Ectodermal cell (in vitro differentiated cells): Measurements from ENCODE around the gene BATF3.

Experiments
- H3K27ac ChIP-seq: 2 replicates; pipeline ENCODE4 v1.7.0; 2013; ENCODE audit warnings: mild to moderate bottlenecking, low read depth, low read length; ENCODE audit not compliant: insufficient read depth, poor library complexity, severe bottlenecking
- H3K27me3 ChIP-seq: 2 replicates; pipeline ENCODE4 v1.7.0; 2013; ENCODE audit warnings: mild to moderate bottlenecking, low read length; ENCODE audit not compliant: insufficient read depth, control insufficient read depth, poor library complexity, severe bottlenecking
- H3K36me3 ChIP-seq: one replicate; pipeline ENCODE4 v1.7.0; 2013; ENCODE audit warnings: low read length; ENCODE audit not compliant: control insufficient read depth, insufficient read depth
- H3K4me1 ChIP-seq: one replicate; pipeline ENCODE4 v1.7.0; 2013; ENCODE audit warnings: low read length; ENCODE audit not compliant: control insufficient read depth, insufficient read depth
- H3K4me3 ChIP-seq: 2 replicates; pipeline ENCODE4 v1.7.0; 2013; ENCODE audit warnings: low read depth, low read length, control low read depth; ENCODE audit not compliant: insufficient read depth
- H3K9me3 ChIP-seq: 2 replicates; pipeline ENCODE4 v1.7.0; 2013; ENCODE audit warnings: mild to moderate bottlenecking, low read length, moderate library complexity; ENCODE audit not compliant: control insufficient read depth
- WGBS, 2 experiments: methylation state at CpG; one replicate each; pipeline ENCODE4 v1.1.7; 2013; ENCODE audit warnings: missing lambda C conversion rate in 2 of 2; 5-methylcytosine and 5-hydroxymethylcytosine counted together

Gene BATF3

DNA sequence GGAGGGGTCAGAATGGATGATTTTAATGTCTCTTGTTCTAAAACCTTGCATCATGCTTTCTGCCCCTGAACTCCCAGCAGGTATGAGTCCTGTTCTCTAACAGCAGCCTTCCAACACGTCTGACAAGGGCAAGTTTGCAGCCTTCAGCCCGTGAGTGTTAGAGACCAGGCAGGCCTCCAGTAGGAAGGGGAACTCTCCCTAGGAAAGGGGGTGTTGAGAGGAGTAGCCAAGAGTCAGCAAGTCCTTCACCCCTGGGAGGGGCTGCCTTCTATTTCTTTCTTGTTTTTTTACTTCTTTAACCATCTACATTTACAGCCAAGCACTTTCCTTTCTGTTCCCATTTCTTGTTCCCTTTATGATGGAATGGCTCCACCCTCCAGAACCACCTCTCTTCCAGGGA is 14.2 kb downstream of the BATF3 start:
- no peaks in the 10 kb centered on the region for H3K27me3 ChIP-seq
- H3K4me3 ChIP-seq = no peak overlapping the region
- no peaks in the 10 kb centered on the region for H3K36me3 ChIP-seq
- 77 to 81% methylated on average over 2 of the region's 2 CpGs for whole genome bisulfite sequencing, 2 experiments
- no peak overlapping the region for H3K27ac ChIP-seq
- no peaks in the 10 kb centered on the region for H3K9me3 ChIP-seq
- H3K4me1 ChIP-seq = peaks cover 5% of the 10 kb centered on the region

DNA sequence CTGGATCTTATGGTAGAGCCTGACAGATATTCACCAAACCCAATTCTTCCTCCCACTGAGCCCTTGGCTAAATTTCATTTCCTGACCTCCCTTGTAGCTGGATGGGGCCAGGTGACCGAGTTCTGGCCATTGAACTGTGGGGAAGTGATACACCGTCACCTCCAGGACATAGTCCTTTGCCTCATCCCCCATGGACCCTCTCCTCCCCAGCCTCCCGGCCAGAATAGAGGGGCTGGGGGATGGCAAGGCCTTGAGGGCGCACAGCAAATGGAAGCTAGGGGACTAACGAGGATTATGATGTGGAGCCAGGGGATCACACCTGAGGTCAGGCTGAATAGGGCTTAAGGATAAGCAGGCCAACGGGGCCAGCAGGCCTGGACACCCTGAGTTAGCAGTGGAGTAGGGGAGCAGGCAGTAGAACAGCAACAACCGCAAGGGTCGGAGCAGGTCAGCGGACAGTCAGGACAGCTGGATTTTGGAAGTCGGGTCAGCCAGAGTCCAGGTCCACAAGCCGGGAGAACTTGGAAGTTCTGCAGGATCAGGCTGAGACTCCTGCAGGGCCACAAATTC is 15.0 kb downstream of the BATF3 start:
- Histone ChIP-seq H3K36me3 (no peaks in the 10 kb centered on the region), H3K4me1 (no peaks in the 10 kb centered on the region)

DNA sequence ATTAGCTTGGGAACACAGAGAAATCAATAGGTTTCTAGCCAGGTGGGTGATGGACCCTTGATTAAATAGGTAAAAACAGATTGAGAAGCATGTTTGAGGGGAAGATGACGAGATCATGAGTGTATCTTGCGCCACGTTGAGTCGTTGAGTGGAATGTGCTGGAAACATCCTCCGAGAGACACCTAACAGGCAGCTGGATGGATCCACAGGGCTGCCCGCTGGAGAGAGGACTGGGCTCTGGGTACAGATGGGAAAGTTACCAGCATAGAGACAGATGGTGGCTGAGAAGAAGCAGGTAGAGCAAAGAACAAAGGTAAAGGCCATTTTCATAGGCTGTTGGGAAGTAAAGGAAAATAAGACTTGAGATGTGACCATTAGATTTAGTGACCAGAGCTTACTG is 15.6 kb downstream of the BATF3 start:
- Histone ChIP-seq H3K27me3 (no peaks in the 10 kb centered on the region), H3K27ac (no peak overlapping the region), H3K36me3 (no peaks in the 10 kb centered on the region), H3K4me1 (no peaks in the 10 kb centered on the region), H3K4me3 (no peak overlapping the region), H3K9me3 (no peaks in the 10 kb centered on the region)
- WGBS, 2 experiments = 94 to 95% methylated on average over 6 of the region's 6 CpGs

More for the DNA sequence above, 15.0 kb downstream of the BATF3 start:
- H3K27me3 ChIP-seq = no peaks in the 10 kb centered on the region
- H3K9me3 ChIP-seq = no peaks in the 10 kb centered on the region
- 95 to 97% methylated on average over 11 of the region's 11 CpGs for WGBS, 2 experiments
- H3K4me3 ChIP-seq = no peak overlapping the region
- no peak overlapping the region for H3K27ac ChIP-seq

DNA sequence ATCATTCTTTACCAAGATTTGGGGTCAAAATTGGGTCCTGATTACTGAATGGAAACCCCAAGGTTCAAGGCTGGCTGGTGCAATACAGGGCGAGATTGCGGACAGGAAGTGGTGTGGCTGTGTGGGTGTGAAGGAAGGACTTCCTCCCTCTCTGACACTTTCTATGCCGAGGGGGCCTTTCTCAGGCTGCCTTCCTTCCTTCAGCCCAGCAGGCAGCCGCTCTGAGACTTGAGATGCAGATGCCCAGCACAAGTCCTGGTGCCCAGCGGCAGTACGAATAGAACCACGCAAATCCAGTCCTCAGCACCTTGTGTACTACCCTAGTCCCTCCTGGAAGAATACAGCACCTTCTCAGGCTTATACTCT is 16.3 kb downstream of the BATF3 start:
- H3K9me3 ChIP-seq = no peaks in the 10 kb centered on the region
- H3K27ac ChIP-seq = no peak overlapping the region
- H3K4me1 ChIP-seq = peaks cover 4% of the 10 kb centered on the region
- H3K27me3 ChIP-seq = no peaks in the 10 kb centered on the region
- H3K4me3 ChIP-seq = no peak overlapping the region
- no peaks in the 10 kb centered on the region for H3K36me3 ChIP-seq
- 66 to 76% methylated on average over 7 of the region's 7 CpGs for whole genome bisulfite sequencing, 2 experiments

DNA sequence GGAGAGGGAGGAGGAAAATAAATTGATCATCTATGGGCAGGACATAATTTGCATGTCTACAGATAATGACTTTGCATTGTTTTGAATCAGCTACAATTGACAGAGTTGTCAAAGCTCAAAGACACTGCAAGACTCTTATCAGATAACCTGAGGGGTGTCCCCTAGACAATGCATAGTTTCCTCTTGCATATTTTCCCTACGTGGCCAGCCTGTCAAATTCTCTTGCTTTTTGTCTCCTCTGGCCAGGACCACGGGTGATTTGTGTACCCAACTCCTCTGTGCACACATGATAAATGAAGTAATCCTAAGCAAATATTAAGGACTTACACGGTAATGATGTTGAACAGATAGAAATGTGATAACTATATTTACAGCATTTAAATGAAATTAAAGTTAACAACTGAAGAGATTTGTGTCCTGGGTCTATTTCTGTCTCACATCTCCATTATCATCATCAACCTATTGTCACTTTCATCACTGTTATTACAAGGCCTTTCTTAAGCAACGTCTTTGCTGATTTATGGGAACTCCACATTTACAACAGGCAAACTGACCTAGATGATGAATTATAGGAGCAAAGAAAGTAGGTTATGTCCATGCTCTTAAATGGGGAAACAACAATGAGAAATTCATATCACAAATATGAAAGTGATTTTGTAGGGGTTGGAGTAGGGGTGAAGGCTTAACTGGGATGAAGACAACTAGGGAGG is 18.8 kb downstream of the BATF3 start:
- peaks cover 12% of the 10 kb centered on the region for H3K4me1 ChIP-seq
- no peaks in the 10 kb centered on the region for H3K9me3 ChIP-seq
- H3K27me3 ChIP-seq = no peaks in the 10 kb centered on the region

DNA sequence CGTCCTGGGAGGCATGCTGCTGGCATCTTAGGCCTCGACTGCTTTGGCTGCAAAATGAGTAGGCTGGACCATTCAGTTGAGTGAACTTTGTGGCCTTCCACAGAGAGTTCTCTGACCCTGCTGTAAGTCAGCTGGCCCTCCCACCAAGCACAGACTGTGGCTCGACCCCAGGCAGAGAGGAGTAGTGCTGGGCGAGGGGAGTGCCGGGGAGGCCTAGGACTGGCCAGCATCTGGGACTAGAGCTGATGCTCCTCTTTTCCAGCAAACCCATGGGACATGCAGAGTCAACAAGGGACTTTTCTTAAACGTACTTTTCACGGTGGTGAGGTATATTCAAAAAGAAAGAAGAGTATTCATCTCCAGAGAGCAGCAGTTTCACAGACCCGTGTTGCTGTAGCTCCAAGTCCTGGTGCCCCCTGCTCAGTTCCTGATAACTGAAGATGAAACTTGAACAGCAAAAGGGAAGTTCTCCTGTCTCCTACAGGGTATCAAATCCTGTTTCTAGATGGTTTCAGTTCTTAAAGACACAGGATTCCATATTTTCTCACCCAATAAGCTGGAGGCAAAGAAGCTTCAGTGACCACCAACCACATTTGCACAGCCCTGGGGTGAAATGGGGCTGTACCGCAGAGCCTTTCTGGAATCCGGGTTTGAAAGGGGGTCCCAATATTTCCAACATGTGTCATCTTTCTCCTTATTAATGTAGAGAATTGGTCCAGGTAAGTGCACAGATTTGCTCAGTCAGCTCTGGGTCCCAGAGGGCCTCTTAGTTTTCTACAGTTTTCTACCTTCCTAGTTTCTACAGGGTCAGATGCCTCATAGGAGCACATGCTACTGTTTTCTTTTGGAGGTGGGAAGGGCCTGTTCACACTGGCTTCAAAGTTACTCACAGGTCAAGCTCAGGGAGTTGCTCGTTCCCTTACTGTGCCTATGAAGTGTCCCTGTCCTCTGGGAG is 20.9 kb downstream of the BATF3 start:
- no peaks in the 10 kb centered on the region for H3K27me3 ChIP-seq
- no peaks in the 10 kb centered on the region for H3K36me3 ChIP-seq
- H3K9me3 ChIP-seq = no peaks in the 10 kb centered on the region
- no peak overlapping the region for H3K27ac ChIP-seq
- H3K4me1 ChIP-seq = peaks cover 12% of the 10 kb centered on the region
- no peak overlapping the region for H3K4me3 ChIP-seq
- WGBS, 2 experiments = 82 to 86% methylated on average over 11 of the region's 11 CpGs

More for the DNA sequence above, 18.8 kb downstream of the BATF3 start:
- WGBS, 2 experiments = 43 to 57% methylated on average over 2 to 3 of the region's 4 CpGs
- H3K4me3 ChIP-seq = no peak overlapping the region
- no peaks in the 10 kb centered on the region for H3K36me3 ChIP-seq
- no peak overlapping the region for H3K27ac ChIP-seq

DNA sequence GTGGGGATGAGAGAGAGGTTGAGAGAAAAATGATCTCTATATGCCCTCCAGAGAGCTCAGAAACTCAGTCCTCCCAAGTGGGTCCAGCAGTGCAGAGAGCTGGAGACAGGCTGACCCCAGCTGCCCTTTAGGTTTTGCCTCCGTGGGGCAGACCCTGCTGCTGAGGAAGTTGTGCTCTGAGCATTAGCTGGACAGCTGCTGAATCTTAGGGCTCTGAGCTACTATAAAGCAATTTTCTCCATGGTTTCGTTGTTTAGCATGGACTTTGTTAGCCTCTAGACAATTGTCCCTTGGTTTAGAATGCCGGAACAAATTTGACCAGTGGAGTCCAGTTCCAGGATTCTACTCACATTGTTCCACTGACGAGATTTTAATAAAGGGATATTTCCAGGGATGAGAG is 22.1 kb downstream of the BATF3 start:
- H3K4me3 ChIP-seq = no peak overlapping the region
- H3K36me3 ChIP-seq = no peaks in the 10 kb centered on the region
- no peaks in the 10 kb centered on the region for H3K27me3 ChIP-seq
- no peak overlapping the region for H3K27ac ChIP-seq
- no peaks in the 10 kb centered on the region for H3K9me3 ChIP-seq
- H3K4me1 ChIP-seq = peaks cover 12% of the 10 kb centered on the region
- 89 to 90% methylated on average over 4 of the region's 4 CpGs for WGBS, 2 experiments

DNA sequence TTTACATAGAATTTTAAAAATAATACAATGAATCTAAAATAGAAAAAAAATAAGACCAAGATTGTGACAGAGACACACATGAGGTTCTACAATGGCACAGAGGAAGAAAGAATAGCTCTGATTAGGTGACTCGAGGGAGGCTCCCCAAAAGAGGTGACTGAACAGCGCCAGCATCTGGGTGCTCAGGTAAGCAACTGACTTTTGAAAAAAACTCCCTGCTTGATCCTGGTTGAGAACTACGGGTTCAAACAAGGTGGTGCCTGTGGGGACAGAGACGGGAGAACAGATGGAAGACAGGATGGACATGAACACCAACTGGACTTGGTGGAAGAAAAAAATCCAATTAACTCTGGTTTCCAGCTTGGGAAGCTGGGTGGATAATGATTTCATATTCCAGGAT is 22.5 kb downstream of the BATF3 start:
- H3K9me3 ChIP-seq = no peaks in the 10 kb centered on the region
- no peaks in the 10 kb centered on the region for H3K27me3 ChIP-seq
- no peak overlapping the region for H3K4me3 ChIP-seq
- no peak overlapping the region for H3K27ac ChIP-seq
- 91% methylated on average over 4 of the region's 4 CpGs for WGBS, 2 experiments
- no peaks in the 10 kb centered on the region for H3K36me3 ChIP-seq
- peaks cover 12% of the 10 kb centered on the region for H3K4me1 ChIP-seq

DNA sequence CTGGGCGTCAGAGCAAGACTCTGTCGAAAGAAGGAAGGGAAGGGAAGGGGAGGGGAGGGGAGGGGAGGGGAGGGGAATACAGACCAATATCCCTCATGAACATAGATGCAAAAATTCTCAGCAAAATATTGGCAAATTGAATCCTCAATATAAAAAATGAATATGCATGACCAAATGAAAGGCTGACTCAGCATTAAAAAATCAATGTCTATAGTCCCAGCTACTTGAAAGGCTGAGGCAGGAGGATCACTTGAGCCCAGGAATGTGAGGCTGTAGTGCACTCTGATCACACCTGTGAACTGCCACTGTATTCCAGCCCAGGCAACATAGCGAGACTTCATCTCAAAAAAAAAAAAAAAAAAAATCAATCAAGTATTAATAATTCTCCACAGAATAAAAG is 24.0 kb downstream of the BATF3 start:
- WGBS, 2 experiments = 92 to 100% methylated on average over 1 of the region's 3 CpGs
- no peaks in the 10 kb centered on the region for H3K36me3 ChIP-seq
- peaks cover 12% of the 10 kb centered on the region for H3K4me1 ChIP-seq
- H3K4me3 ChIP-seq = no peak overlapping the region
- H3K9me3 ChIP-seq = no peaks in the 10 kb centered on the region
- H3K27me3 ChIP-seq = no peaks in the 10 kb centered on the region
- H3K27ac ChIP-seq = no peak overlapping the region

DNA sequence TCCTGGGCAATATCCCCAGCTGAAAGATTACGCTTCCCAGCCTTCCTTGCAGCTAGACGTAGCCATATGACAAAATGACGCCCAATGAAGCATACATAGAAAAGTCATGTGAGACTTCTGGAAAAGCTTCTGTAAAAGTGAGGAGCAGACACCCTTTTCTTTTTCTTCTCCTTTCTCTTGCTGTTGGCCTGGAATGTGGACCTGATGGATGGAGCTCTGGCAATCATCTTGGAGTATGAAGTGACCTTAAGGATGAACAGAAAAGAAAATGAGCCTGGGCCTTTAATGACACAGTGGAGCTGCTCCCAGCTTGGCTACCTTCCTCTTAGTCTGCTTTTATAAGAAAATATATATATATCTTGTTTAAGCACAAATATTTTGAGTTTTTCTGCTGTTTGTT is 24.8 kb downstream of the BATF3 start:
- H3K9me3 ChIP-seq = no peaks in the 10 kb centered on the region
- no peak overlapping the region for H3K4me3 ChIP-seq
- 95 to 98% methylated on average over 3 of the region's 3 CpGs for WGBS, 2 experiments
- H3K27ac ChIP-seq = no peak overlapping the region
- H3K4me1 ChIP-seq = peaks cover 12% of the 10 kb centered on the region
- no peaks in the 10 kb centered on the region for H3K27me3 ChIP-seq
- H3K36me3 ChIP-seq = no peaks in the 10 kb centered on the region
